Cardiac muscle cell (in vitro differentiated cells and primary cell): Measurements from ENCODE around the gene ADCY3. TPM values are rescaled to one million over a fixed set of nuclear protein-coding genes. Genes with fewer than 3 reads are reported as not detected.

ENCODE experiments used
- DNase-seq, 2 donors: peaks; one replicate each; pipeline versions ENCODE4 v3.0.0 to v3.0.0-alpha.2; 2010 to 2017; ENCODE audit warnings: low read depth in 1 of 2, low spot score in 1 of 2
- H3K27ac ChIP-seq: fragments of 200-600 bp; sonication (generic); 2 replicates; pipeline ENCODE4 v1.5.1; 2016
- H3K27me3 ChIP-seq: fragments of 200-600 bp; sonication (generic); 2 replicates; pipeline ENCODE4 v1.6.0; 2016; ENCODE audit warnings: control low read depth
- H3K36me3 ChIP-seq: fragments of 200-600 bp; sonication (generic); 2 replicates; pipeline ENCODE4 v1.5.1; 2016; ENCODE audit warnings: control low read depth
- H3K4me1 ChIP-seq: fragments of 200-600 bp; sonication (generic); 2 replicates; pipeline ENCODE4 v1.8.1; 2017; ENCODE audit warnings: low read depth, mild to moderate bottlenecking, mixed run types
- H3K4me3 ChIP-seq: fragments of 200-600 bp; sonication (generic); 2 replicates; pipeline ENCODE4 v1.5.1; 2016; ENCODE audit warnings: mild to moderate bottlenecking
- H3K9me3 ChIP-seq: fragments of 200-600 bp; sonication (generic); 2 replicates; pipeline ENCODE4 v1.5.1; 2017; ENCODE audit warnings: low read depth, mild to moderate bottlenecking, control low read depth
- CTCF ChIP-seq: IDR thresholded peaks from 2 replicates; pipeline ENCODE4 v1.5.1; 2012; ENCODE audit warnings: low read depth, mild to moderate bottlenecking, low read length
- polyA plus RNA-seq: library from polyadenylated mRNA; unstranded; fragments of >200 nt; fragmentation: Nextera tagmentation; extraction: Ambion mirVana; gene quantifications from 2 replicates; pipeline ENCODE4 v1.2.1, GENCODE V29; 2016
- total RNA-seq: library from RNA; depleted of rRNA; stranded (reverse); fragments of >200 nt; gene quantifications from 2 replicates; pipeline ENCODE4 v1.2.3, GENCODE V29; 2016

Gene ADCY3
- total and polyA plus RNA-seq, 2 experiments from 2014 or later: 2.3 to 9.2 TPM

- no peak for TF ChIP-seq CTCF
- Histone ChIP-seq H3K9me3 (no peaks in the 10 kb centered on the region), H3K27ac (no peak overlapping the region), H3K36me3 (no peaks in the 10 kb centered on the region), H3K27me3 (peaks cover 21% of the 10 kb centered on the region), H3K4me3 (no peak overlapping the region), H3K4me1 (no peaks in the 10 kb centered on the region)
- no peak for DNase-seq
These were observed 5.3 kb downstream of the ADCY3 start for GRCh38 chr2:24914713-24915112.

- TF ChIP-seq CTCF: no peak
- DNase-seq: no peak
- Histone ChIP-seq H3K36me3 (no peaks in the 10 kb centered on the region), H3K9me3 (no peaks in the 10 kb centered on the region), H3K27ac (no peak overlapping the region), H3K4me1 (no peaks in the 10 kb centered on the region), H3K4me3 (no peak overlapping the region), H3K27me3 (peaks cover 13% of the 10 kb centered on the region)
These were observed 6.1 kb downstream of the ADCY3 start for GRCh38 chr2:24913911-24914310.

GRCh38 chr2:24912986-24913385, 7.1 kb downstream of the ADCY3 start:
- DNase-seq: no peak
- Histone ChIP-seq H3K27me3 (peaks cover 3% of the 10 kb centered on the region), H3K9me3 (no peaks in the 10 kb centered on the region), H3K36me3 (no peaks in the 10 kb centered on the region), H3K27ac (no peak overlapping the region), H3K4me1 (no peaks in the 10 kb centered on the region), H3K4me3 (no peak overlapping the region)
- no peak for TF ChIP-seq CTCF

- Histone ChIP-seq H3K9me3 (no peaks in the 10 kb centered on the region), H3K4me3 (no peak overlapping the region), H3K36me3 (no peaks in the 10 kb centered on the region), H3K27me3 (no peaks in the 10 kb centered on the region), H3K27ac (no peak overlapping the region), H3K4me1 (no peaks in the 10 kb centered on the region)
- no peak for DNase-seq
- TF ChIP-seq CTCF: no peak
These were observed 7.5 kb downstream of the ADCY3 start for GRCh38 chr2:24912523-24912922.

- no peaks in the 10 kb centered on the region for H3K9me3 ChIP-seq
- DNase-seq: no peak
- H3K36me3 ChIP-seq: no peaks in the 10 kb centered on the region
- H3K4me1 ChIP-seq: no peaks in the 10 kb centered on the region
- no peak for TF ChIP-seq CTCF
- no peak overlapping the region for H3K4me3 ChIP-seq
- H3K27ac ChIP-seq: no peak overlapping the region
- H3K27me3 ChIP-seq: no peaks in the 10 kb centered on the region
These were observed 9.8 kb downstream of the ADCY3 start for GRCh38 chr2:24910245-24910644.
